ENCODE measurements around the gene RDH13. TPM values are rescaled to one million over a fixed set of nuclear protein-coding genes. Genes with fewer than 3 reads are reported as not detected.
"Not testable (repeated sequence)": the region's sequence is repeated elsewhere in the genome, so short reads cannot be mapped to it uniquely, and the experiment has no call there.

RDH13 gene
- polyA plus RNA-seq, 1 of the 3 experiments (the other 2 are of a cell fraction) = 9.6 TPM

- POLR2A ChIA-PET = interaction anchor here (0.8 kb wide), 1 partner anchor 103 kb away, joined by 5 read pairs; no protein-coding TSS in a partner anchor
- no peak overlapping the region for H3K4me2 ChIP-seq
- no peak overlapping the region for H3K27ac ChIP-seq (ENCODE audit: low read depth in 2 of 2, low read length in 1 of 2)
- no peaks in the 10 kb centered on the region for H3K36me3 ChIP-seq (replicated peaks in 1 of 2; ENCODE audit: control insufficient read depth in 1 of 2, insufficient read depth in 2 of 2, low read length in 1 of 2)
- CTCF ChIA-PET = no interaction called here
- no peak overlapping the region for H2AFZ ChIP-seq (ENCODE audit: low read depth)
- H4K20me1 ChIP-seq (ENCODE audit: insufficient read depth) = no peaks in the 10 kb centered on the region
- H3K9me3 ChIP-seq = no peaks in the 10 kb centered on the region
- H3K9ac ChIP-seq = no peak overlapping the region
- no peaks in the 10 kb centered on the region for H3K9me2 ChIP-seq
- no peaks in the 10 kb centered on the region for H3K27me3 ChIP-seq (ENCODE audit: insufficient read depth)
- 70% methylated on average over 7 of the region's 7 CpGs for WGBS (ENCODE audit: low lambda C conversion rate)
- TF ChIP-seq RXRA (IDR thresholded peaks at IDR 0.05; ENCODE audit: borderline replicate concordance, low read depth) (no peak), MAX (IDR thresholded peaks at IDR 0.05; ENCODE audit: low read depth) (no peak), YY1 (IDR thresholded peaks at IDR 0.05; ENCODE audit: low read depth) (no peak), CHD2 (IDR thresholded peaks at IDR 0.05; ENCODE audit: low read length, partially characterized antibody) (no peak), FOXM1 (IDR thresholded peaks at IDR 0.05; ENCODE audit: low read depth) (no peak)
- H3K4me3 ChIP-seq (ENCODE audit: low read depth in 2 of 2, low read length in 1 of 2) = no peak overlapping the region
- H3K79me2 ChIP-seq (ENCODE audit: insufficient read depth) = no peaks in the 10 kb centered on the region
- H3F3A ChIP-seq (replicated peaks; ENCODE audit: insufficient read depth) = peaks cover 3% of the 10 kb centered on the region
- no peak for DNase-seq
- no peaks in the 10 kb centered on the region for H3K4me1 ChIP-seq (ENCODE audit: control insufficient read depth in 1 of 2, insufficient read depth in 2 of 2, low read depth in 1 of 2, low read length in 1 of 2)
Observed at GRCh38 chr19:55028757-55029156, 34.2 kb downstream of the RDH13 start.

- CTCF ChIA-PET = no interaction called here
- H2AFZ ChIP-seq (ENCODE audit: low read depth) = no peak overlapping the region
- TF ChIP-seq MAX (IDR thresholded peaks at IDR 0.05; ENCODE audit: low read depth) (no peak), RFX5 (IDR thresholded peaks at IDR 0.05; ENCODE audit: low read length) (no peak), TCF12 (IDR thresholded peaks at IDR 0.05) (no peak), RAD21 (IDR thresholded peaks at IDR 0.05; ENCODE audit: low read length) (no peak)
- H3F3A ChIP-seq (replicated peaks; ENCODE audit: insufficient read depth) = peaks cover 3% of the 10 kb centered on the region
- H3K4me1 ChIP-seq (ENCODE audit: control insufficient read depth in 1 of 2, insufficient read depth in 2 of 2, low read depth in 1 of 2, low read length in 1 of 2) = no peaks in the 10 kb centered on the region
- no peaks in the 10 kb centered on the region for H3K9me3 ChIP-seq
- no peaks in the 10 kb centered on the region for H3K27me3 ChIP-seq (ENCODE audit: insufficient read depth)
- POLR2A ChIA-PET = no interaction called here
- no peaks in the 10 kb centered on the region for H4K20me1 ChIP-seq (ENCODE audit: insufficient read depth)
- no peak overlapping the region for H3K4me2 ChIP-seq
- no peak for DNase-seq
- H3K27ac ChIP-seq (ENCODE audit: low read depth in 2 of 2, low read length in 1 of 2) = no peak overlapping the region
- no peak overlapping the region for H3K4me3 ChIP-seq (ENCODE audit: low read depth in 2 of 2, low read length in 1 of 2)
- H3K79me2 ChIP-seq (ENCODE audit: insufficient read depth) = no peaks in the 10 kb centered on the region
- peaks cover 0 to 2% of the 10 kb centered on the region in 2 experiments for H3K36me3 ChIP-seq (replicated peaks in 1 of 2; ENCODE audit: control insufficient read depth in 1 of 2, insufficient read depth in 2 of 2, low read length in 1 of 2)
- WGBS (ENCODE audit: low lambda C conversion rate) = 75% methylated on average over 18 of the region's 21 CpGs
- H3K9ac ChIP-seq = no peak overlapping the region
- no peaks in the 10 kb centered on the region for H3K9me2 ChIP-seq
Observed at GRCh38 chr19:55027472-55028337, 35.2 kb downstream of the RDH13 start.

GRCh38 chr19:55027140-55027471, 35.8 kb downstream of the RDH13 start:
- H3K27ac ChIP-seq (ENCODE audit: low read depth in 2 of 2, low read length in 1 of 2); H3K4me2 ChIP-seq; H3K9me2 ChIP-seq; H3K27me3 ChIP-seq (ENCODE audit: insufficient read depth); H3K79me2 ChIP-seq (ENCODE audit: insufficient read depth); DNase-seq; POLR2A ChIA-PET; H3K4me1 ChIP-seq (ENCODE audit: control insufficient read depth in 1 of 2, insufficient read depth in 2 of 2, low read depth in 1 of 2, low read length in 1 of 2); H3K36me3 ChIP-seq (replicated peaks in 1 of 2; ENCODE audit: control insufficient read depth in 1 of 2, insufficient read depth in 2 of 2, low read length in 1 of 2); H3K9me3 ChIP-seq; H3F3A ChIP-seq (replicated peaks; ENCODE audit: insufficient read depth); H3K4me3 ChIP-seq (ENCODE audit: low read depth in 2 of 2, low read length in 1 of 2); H3K9ac ChIP-seq; CTCF ChIA-PET; H2AFZ ChIP-seq (ENCODE audit: low read depth); H4K20me1 ChIP-seq (ENCODE audit: insufficient read depth): not testable (repeated sequence)
- 64% methylated on average over 4 of the region's 12 CpGs for WGBS (ENCODE audit: low lambda C conversion rate)
